H9 (cell line): Measurements from ENCODE around the gene UGT2B17. TPM values are rescaled to one million over a fixed set of nuclear protein-coding genes. Genes with fewer than 3 reads are reported as not detected.

Source experiments
- DNase-seq: peaks from one replicate; pipeline ENCODE4 v3.0.0-alpha.2; 2017
- H2AFZ ChIP-seq: one replicate; pipeline ENCODE4 v1.6.1; 2013; ENCODE audit warnings: mild to moderate bottlenecking, low read length, control low read depth, moderate library complexity
- H2AK5ac ChIP-seq: 2 replicates; pipeline ENCODE4 v1.6.1; 2013; ENCODE audit warnings: low read length, control low read depth, mixed read lengths; ENCODE audit not compliant: insufficient read length
- H2BK120ac ChIP-seq: one replicate; pipeline ENCODE4 v1.6.1; 2013; ENCODE audit warnings: low read depth, mild to moderate bottlenecking, low read length, control low read depth, inconsistent platforms; ENCODE audit not compliant: poor library complexity, severe bottlenecking
- H2BK12ac ChIP-seq: 2 replicates; pipeline ENCODE4 v1.6.1; 2013; ENCODE audit warnings: low read length, control low read depth, mixed read lengths, low read depth; ENCODE audit not compliant: insufficient read length
- H2BK15ac ChIP-seq: 2 replicates; pipeline ENCODE4 v1.6.1; 2013; ENCODE audit warnings: low read depth, low read length, control low read depth
- H2BK20ac ChIP-seq: one replicate; pipeline ENCODE4 v1.6.1; 2013; ENCODE audit warnings: low read depth, mild to moderate bottlenecking, low read length, control low read depth, inconsistent platforms; ENCODE audit not compliant: poor library complexity, severe bottlenecking
- H2BK5ac ChIP-seq: 2 replicates; pipeline ENCODE4 v1.6.1; 2013; ENCODE audit warnings: low read length, control low read depth, mixed read lengths; ENCODE audit not compliant: insufficient read length
- H3K14ac ChIP-seq: 2 replicates; pipeline ENCODE4 v1.6.1; 2013; ENCODE audit warnings: low read length, control low read depth; ENCODE audit not compliant: insufficient read depth
- H3K18ac ChIP-seq: 2 replicates; pipeline ENCODE4 v1.6.1; 2013; ENCODE audit warnings: low read depth, mild to moderate bottlenecking, mixed read lengths, low read length, control low read depth; ENCODE audit not compliant: insufficient read length
- H3K23ac ChIP-seq: 2 replicates; pipeline ENCODE4 v1.6.1; 2013; ENCODE audit warnings: low read length, control low read depth, mixed read lengths, low read depth; ENCODE audit not compliant: insufficient read length
- H3K23me2 ChIP-seq: 2 replicates; pipeline ENCODE4 v1.6.1; 2013; ENCODE audit warnings: low read depth, mild to moderate bottlenecking, mixed read lengths, low read length, control low read depth; ENCODE audit not compliant: insufficient read length, poor library complexity, severe bottlenecking
- H3K27ac ChIP-seq: 2 replicates; pipeline ENCODE4 v1.5.1; 2013; ENCODE audit warnings: low read length, control low read depth, mixed read lengths, low read depth; ENCODE audit not compliant: insufficient read length
- H3K27me3 ChIP-seq: 2 replicates; pipeline ENCODE4 v1.6.1; 2013; ENCODE audit warnings: low read length, control low read depth, inconsistent platforms; ENCODE audit not compliant: insufficient read depth
- H3K4ac ChIP-seq: 2 replicates; pipeline ENCODE4 v1.6.1; 2013; ENCODE audit warnings: low read depth, mild to moderate bottlenecking, control low read depth, inconsistent platforms, low read length, moderate library complexity
- H3K4me1 ChIP-seq: 2 replicates; pipeline ENCODE4 v1.6.1; 2013; ENCODE audit warnings: low read length, control low read depth, inconsistent platforms; ENCODE audit not compliant: insufficient read depth
- H3K4me2 ChIP-seq: 2 replicates; pipeline ENCODE4 v1.6.1; 2013; ENCODE audit warnings: low read length, control low read depth, mixed read lengths; ENCODE audit not compliant: insufficient read length, insufficient read depth
- H3K56ac ChIP-seq: 2 replicates; pipeline ENCODE4 v1.6.1; 2013; ENCODE audit warnings: low read depth, mild to moderate bottlenecking, mixed read lengths, low read length, control low read depth; ENCODE audit not compliant: insufficient read length
- H3K79me1 ChIP-seq: 2 replicates; pipeline ENCODE4 v1.6.1; 2013; ENCODE audit warnings: low read depth, mild to moderate bottlenecking, moderate library complexity, low read length, control low read depth, inconsistent platforms; ENCODE audit not compliant: insufficient read depth, poor library complexity, severe bottlenecking
- H3K79me2 ChIP-seq: 2 replicates; pipeline ENCODE4 v1.6.1; 2013; ENCODE audit warnings: low read length, control low read depth, inconsistent platforms; ENCODE audit not compliant: insufficient read depth
- H3K9ac ChIP-seq: 2 replicates; pipeline ENCODE4 v1.6.1; 2013; ENCODE audit warnings: low read length, control low read depth, mixed read lengths; ENCODE audit not compliant: insufficient read length; ENCODE audit errors: extremely low read depth
- H3K9me3 ChIP-seq: one replicate; pipeline ENCODE4 v1.6.1; 2013; ENCODE audit warnings: low read depth, low read length, inconsistent platforms; ENCODE audit not compliant: control insufficient read depth
- H3T11ph ChIP-seq: one replicate; pipeline ENCODE4 v1.6.1; 2013; ENCODE audit warnings: mild to moderate bottlenecking, low read length, control low read depth, inconsistent platforms
- H4K20me1 ChIP-seq: one replicate; pipeline ENCODE4 v1.6.1; 2013; ENCODE audit not compliant: control insufficient read depth, insufficient read length, insufficient read depth
- H4K5ac ChIP-seq: 2 replicates; pipeline ENCODE4 v1.6.1; 2013; ENCODE audit warnings: low read depth, mild to moderate bottlenecking, mixed read lengths, low read length, control low read depth; ENCODE audit not compliant: insufficient read length
- H4K8ac ChIP-seq: replicated peaks from 2 replicates; pipeline ENCODE4 v1.6.1; 2013; ENCODE audit warnings: low read length, control low read depth, mixed read lengths, low read depth; ENCODE audit not compliant: insufficient read length
- H4K91ac ChIP-seq: 2 replicates; pipeline ENCODE4 v1.6.1; 2013; ENCODE audit warnings: low read depth, mild to moderate bottlenecking, moderate library complexity, mixed read lengths, low read length, control low read depth; ENCODE audit not compliant: insufficient read length
- H3K27ac Mint-ChIP-seq, 3 experiments: 2 replicates in 2 of 3; 3 replicates in 1 of 3; pipeline ENCODE4 v1.8.0; 2020 to 2021; ENCODE audit warnings: mixed read lengths in 3 of 3, mild to moderate bottlenecking in 1 of 3, moderate library complexity in 1 of 3
- H3K27me3 Mint-ChIP-seq: 2 replicates; pipeline ENCODE4 v1.8.0; 2021; ENCODE audit warnings: low read depth, mild to moderate bottlenecking, moderate library complexity, mixed read lengths
- H3K36me3 Mint-ChIP-seq, 3 experiments: 2 replicates in 2 of 3; 3 replicates in 1 of 3; pipeline ENCODE4 v1.8.0; 2020 to 2021; ENCODE audit warnings: low read depth in 3 of 3, mixed read lengths in 3 of 3; ENCODE audit not compliant: insufficient read depth in 1 of 3
- H3K4me1 Mint-ChIP-seq, 2 experiments: 2 replicates each; pipeline ENCODE4 v1.8.0; 2020; ENCODE audit warnings: mixed read lengths in 2 of 2
- H3K4me3 Mint-ChIP-seq, 2 experiments: 2 replicates in 1 of 2; 3 replicates in 1 of 2; pipeline ENCODE4 v1.8.0; 2020 to 2021; ENCODE audit warnings: mild to moderate bottlenecking in 2 of 2, mixed read lengths in 2 of 2, moderate library complexity in 1 of 2
- H3K9me3 Mint-ChIP-seq, 2 experiments: 2 replicates in 1 of 2; 3 replicates in 1 of 2; pipeline ENCODE4 v1.8.0; 2020; ENCODE audit warnings: mild to moderate bottlenecking in 2 of 2, mixed read lengths in 2 of 2, moderate library complexity in 1 of 2
- WGBS: extraction: QIAGEN DNeasy Blood & Tissue Kit; methylation state at CpG from one replicate; pipeline ENCODE4 v1.1.7; 2013; ENCODE audit warnings: missing lambda C conversion rate, low lambda C conversion rate, mixed read lengths; ENCODE audit not compliant: insufficient read length; ENCODE audit errors: extremely low coverage; 5-methylcytosine and 5-hydroxymethylcytosine counted together
- total RNA-seq: library from RNA; stranded (reverse); gene quantifications from 2 replicates; pipeline ENCODE4 v1.2.1, GENCODE V29; 2021
- TF ChIP-seq, protein P1 (sequence below): fragments of 200-600 bp; sonication (generic); conservative IDR thresholded peaks from 3 replicates; pipeline ENCODE4 v1.8.0; 2021; ENCODE audit warnings: antibody characterized with exemption, mild to moderate bottlenecking

Gene UGT2B17
- total RNA-seq, 1 experiment from 2014 or later, result not detected

GRCh38 chr4:68615699-68616422 lies 39.7 kb upstream of the UGT2B17 start:
- Mint-ChIP-seq H3K4me3 (no peak overlapping the region), H3K27ac (no peak overlapping the region), H3K36me3 (no peaks in the 10 kb centered on the region), H3K4me1 (peaks cover 0 to 4% of the 10 kb centered on the region in 2 experiments; a peak in 2 of 4 replicates), H3K27me3 (no peaks in the 10 kb centered on the region), H3K9me3 (no peaks in the 10 kb centered on the region)
- H4K8ac ChIP-seq, result no peak overlapping the region
- H2BK5ac ChIP-seq, result no peak overlapping the region
- no peaks in the 10 kb centered on the region for H3K23me2 ChIP-seq
- no peak overlapping the region for H3K4me2 ChIP-seq
- H2AK5ac ChIP-seq, result no peak overlapping the region
- TF ChIP-seq, protein P1, sequence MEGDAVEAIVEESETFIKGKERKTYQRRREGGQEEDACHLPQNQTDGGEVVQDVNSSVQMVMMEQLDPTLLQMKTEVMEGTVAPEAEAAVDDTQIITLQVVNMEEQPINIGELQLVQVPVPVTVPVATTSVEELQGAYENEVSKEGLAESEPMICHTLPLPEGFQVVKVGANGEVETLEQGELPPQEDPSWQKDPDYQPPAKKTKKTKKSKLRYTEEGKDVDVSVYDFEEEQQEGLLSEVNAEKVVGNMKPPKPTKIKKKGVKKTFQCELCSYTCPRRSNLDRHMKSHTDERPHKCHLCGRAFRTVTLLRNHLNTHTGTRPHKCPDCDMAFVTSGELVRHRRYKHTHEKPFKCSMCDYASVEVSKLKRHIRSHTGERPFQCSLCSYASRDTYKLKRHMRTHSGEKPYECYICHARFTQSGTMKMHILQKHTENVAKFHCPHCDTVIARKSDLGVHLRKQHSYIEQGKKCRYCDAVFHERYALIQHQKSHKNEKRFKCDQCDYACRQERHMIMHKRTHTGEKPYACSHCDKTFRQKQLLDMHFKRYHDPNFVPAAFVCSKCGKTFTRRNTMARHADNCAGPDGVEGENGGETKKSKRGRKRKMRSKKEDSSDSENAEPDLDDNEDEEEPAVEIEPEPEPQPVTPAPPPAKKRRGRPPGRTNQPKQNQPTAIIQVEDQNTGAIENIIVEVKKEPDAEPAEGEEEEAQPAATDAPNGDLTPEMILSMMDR, result no peak
- no peaks in the 10 kb centered on the region for H3K79me1 ChIP-seq
- H3K18ac ChIP-seq, result no peak overlapping the region
- no peak overlapping the region for H2BK20ac ChIP-seq
- no peaks in the 10 kb centered on the region for H3K79me2 ChIP-seq
- H4K91ac ChIP-seq, result no peak overlapping the region
- H3K23ac ChIP-seq, result no peak overlapping the region
- H2BK12ac ChIP-seq, result no peak overlapping the region
- no peak overlapping the region for H3K14ac ChIP-seq
- H3K4me1 ChIP-seq, result no peaks in the 10 kb centered on the region
- H3K9ac ChIP-seq, result no peak overlapping the region
- WGBS, result no CpG with 5 or more reads among the region's 11 CpGs
- H3K9me3 ChIP-seq, result no peaks in the 10 kb centered on the region
- H2BK15ac ChIP-seq, result no peak overlapping the region
- no peak overlapping the region for H2AFZ ChIP-seq
- H4K5ac ChIP-seq, result no peak overlapping the region
- H4K20me1 ChIP-seq, result no peaks in the 10 kb centered on the region
- no peak overlapping the region for H3K4ac ChIP-seq
- H3K56ac ChIP-seq, result no peak overlapping the region
- no peaks in the 10 kb centered on the region for H3K27me3 ChIP-seq
- no peak for DNase-seq
- no peak overlapping the region for H3T11ph ChIP-seq
- H3K27ac ChIP-seq, result no peak overlapping the region
- no peak overlapping the region for H2BK120ac ChIP-seq
